IMR-90 (cell line): ENCODE measurements around the gene FLNA. TPM values are rescaled to one million over a fixed set of nuclear protein-coding genes. Genes with fewer than 3 reads are reported as not detected.

Experiments used
- ATAC-seq: fragments of 200-7000 bp; cut with Tn5 transposase; 2 replicates; pipeline ENCODE4 v1.9.1; 2020; ENCODE audit warnings: low read depth, mild to moderate bottlenecking, moderate library complexity
- BruUV-seq: library from RNA; stranded (reverse); fragments of 400-500 nt; replicated peaks from 2 replicates; lab custom pipeline; 2021; lab: Mats Ljungman, UMichigan
- CTCF ChIA-PET: fragments of 300-600 bp; formaldehyde crosslinking; extraction: SDS; loops from one replicate; lab custom pipeline; 2021; ENCODE audit warnings: antibody characterized with exemption; lab: Yijun Ruan, JAX
- POLR2A ChIA-PET: fragments of 300-600 bp; sonication (Branson Sonifier 250); formaldehyde crosslinking; loops from one replicate; lab custom pipeline; 2022; ENCODE audit warnings: antibody characterized with exemption; ENCODE audit not compliant: unreplicated experiment; lab: Charles Lee
- DNase-seq: peaks from one replicate; pipeline ENCODE4 v3.0.0; 2013
- H2AFZ ChIP-seq: replicated peaks from 2 replicates; pipeline ENCODE3; 2013; ENCODE audit warnings: low read length, mild to moderate bottlenecking; ENCODE audit not compliant: poor library complexity
- H2AK5ac ChIP-seq: 2 replicates; pipeline ENCODE4 v1.6.1; 2013; ENCODE audit warnings: low read depth, low read length, inconsistent platforms
- H2AK9ac ChIP-seq: replicated peaks from 2 replicates; pipeline ENCODE3; 2013; ENCODE audit warnings: mild to moderate bottlenecking, low read depth, low read length, moderate library complexity; ENCODE audit not compliant: poor library complexity
- H2BK120ac ChIP-seq: 2 replicates; pipeline ENCODE4 v1.6.1; 2013; ENCODE audit warnings: low read depth, low read length, inconsistent platforms
- H2BK15ac ChIP-seq: 3 replicates; pipeline ENCODE4 v1.6.1; 2013; ENCODE audit warnings: low read depth, low read length, inconsistent platforms
- H2BK20ac ChIP-seq: 2 replicates; pipeline ENCODE4 v1.6.1; 2013; ENCODE audit warnings: low read depth, mild to moderate bottlenecking, inconsistent platforms, low read length, moderate library complexity
- H2BK5ac ChIP-seq: 2 replicates; pipeline ENCODE4 v1.6.1; 2013; ENCODE audit warnings: mild to moderate bottlenecking, low read depth, low read length, inconsistent platforms; ENCODE audit not compliant: poor library complexity, severe bottlenecking
- H3K14ac ChIP-seq: replicated peaks from 2 replicates; pipeline ENCODE4 v1.6.1; 2013; ENCODE audit warnings: low read depth, low read length, inconsistent platforms
- H3K18ac ChIP-seq: 2 replicates; pipeline ENCODE4 v1.6.1; 2013; ENCODE audit warnings: low read depth, low read length, control low read depth
- H3K23ac ChIP-seq: 2 replicates; pipeline ENCODE4 v1.6.1; 2013; ENCODE audit warnings: low read depth, low read length, inconsistent platforms
- H3K27ac ChIP-seq: 2 replicates; pipeline ENCODE4 v1.5.1; 2013; ENCODE audit warnings: mild to moderate bottlenecking, control low read depth, low read length; ENCODE audit not compliant: insufficient read depth
- H3K27me3 ChIP-seq: 2 replicates; pipeline ENCODE4 v1.6.1; 2013; ENCODE audit warnings: low read length; ENCODE audit not compliant: control insufficient read depth, insufficient read depth
- H3K36me3 ChIP-seq: 2 replicates; pipeline ENCODE4 v1.6.1; 2013; ENCODE audit warnings: low read length, mixed read lengths; ENCODE audit not compliant: control insufficient read depth, insufficient read depth
- H3K4ac ChIP-seq: 2 replicates; pipeline ENCODE4 v1.6.1; 2013; ENCODE audit warnings: low read depth, low read length, inconsistent platforms
- H3K4me1 ChIP-seq: 2 replicates; pipeline ENCODE4 v1.6.1; 2013; ENCODE audit warnings: low read length, mixed read lengths; ENCODE audit not compliant: control insufficient read depth, insufficient read depth
- H3K4me2 ChIP-seq: 2 replicates; pipeline ENCODE4 v1.6.1; 2013; ENCODE audit warnings: low read depth, mild to moderate bottlenecking, control low read depth, low read length, moderate library complexity
- H3K4me3 ChIP-seq: 2 replicates; pipeline ENCODE4 v1.5.1; 2013; ENCODE audit warnings: low read depth, mild to moderate bottlenecking, control low read depth, low read length, moderate library complexity; ENCODE audit not compliant: insufficient read depth
- H3K56ac ChIP-seq: 2 replicates; pipeline ENCODE4 v1.6.1; 2013; ENCODE audit warnings: low read length, inconsistent platforms; ENCODE audit not compliant: insufficient read depth; ENCODE audit errors: extremely low read depth
- H3K79me1 ChIP-seq, 2 experiments: 2 replicates each; pipeline ENCODE4 v1.6.1; 2013; ENCODE audit warnings: low read length in 2 of 2, inconsistent platforms in 1 of 2, low read depth in 1 of 2
- H3K9ac ChIP-seq: 2 replicates; pipeline ENCODE4 v1.6.1; 2013; ENCODE audit warnings: low read depth, low read length, control low read depth
- H3K9me1 ChIP-seq: 2 replicates; pipeline ENCODE4 v1.6.1; 2013; ENCODE audit warnings: low read length, inconsistent platforms; ENCODE audit not compliant: insufficient read depth
- H3K9me3 ChIP-seq: 2 replicates; pipeline ENCODE4 v1.6.1; 2013; ENCODE audit warnings: low read length; ENCODE audit not compliant: control insufficient read depth, insufficient read depth
- H4K20me1 ChIP-seq: 2 replicates; pipeline ENCODE4 v1.6.1; 2013; ENCODE audit warnings: low read length, inconsistent platforms; ENCODE audit not compliant: insufficient read depth
- H4K5ac ChIP-seq: 2 replicates; pipeline ENCODE4 v1.6.1; 2013; ENCODE audit warnings: mild to moderate bottlenecking, low read depth, low read length, control low read depth
- H4K8ac ChIP-seq, 2 experiments: 2 replicates each; pipeline ENCODE4 v1.6.1; 2013; ENCODE audit warnings: low read depth in 2 of 2, low read length in 2 of 2, control low read depth in 1 of 2, inconsistent platforms in 1 of 2
- H4K91ac ChIP-seq: 2 replicates; pipeline ENCODE4 v1.6.1; 2013; ENCODE audit warnings: low read depth, low read length, inconsistent platforms; ENCODE audit not compliant: insufficient read depth
- BHLHE40 ChIP-seq: fragments of 150-350 bp; IDR thresholded peaks from 2 replicates; pipeline ENCODE4 v1.6.1; 2016; ENCODE audit warnings: mild to moderate bottlenecking, low read depth, low read length
- CEBPB ChIP-seq: IDR thresholded peaks from 2 replicates; pipeline ENCODE4 v1.6.1; 2012; ENCODE audit warnings: low read depth, low read length, improper control_type of control experiment
- CTCF ChIP-seq: conservative IDR thresholded peaks from 2 replicates; pipeline ENCODE4 v1.5.1; 2012; ENCODE audit warnings: mild to moderate bottlenecking, low read depth, low read length, improper control_type of control experiment
- ELK1 ChIP-seq: fragments of 150-350 bp; IDR thresholded peaks from 2 replicates; pipeline ENCODE4 v1.6.1; 2016; ENCODE audit warnings: low read depth, mild to moderate bottlenecking, low read length, moderate library complexity, borderline replicate concordance
- MAFK ChIP-seq: IDR thresholded peaks from 2 replicates; pipeline ENCODE4 v1.6.1; 2012; ENCODE audit warnings: low read depth, low read length, improper control_type of control experiment
- NFE2L2 ChIP-seq: fragments of 150-350 bp; IDR thresholded peaks from 2 replicates; pipeline ENCODE4 v1.6.1; 2016; ENCODE audit warnings: low read depth, mild to moderate bottlenecking, low read length
- RAD21 ChIP-seq: IDR thresholded peaks from 2 replicates; pipeline ENCODE4 v1.6.1; 2012; ENCODE audit warnings: low read length, improper control_type of control experiment
- SMC3 ChIP-seq: fragments of 150-350 bp; IDR thresholded peaks from 2 replicates; pipeline ENCODE4 v1.6.1; 2016; ENCODE audit warnings: low read depth, mild to moderate bottlenecking, antibody characterized with exemption, low read length, moderate library complexity
- USF2 ChIP-seq: fragments of 150-350 bp; IDR thresholded peaks from 2 replicates; pipeline ENCODE4 v1.6.1; 2017; ENCODE audit warnings: mild to moderate bottlenecking, antibody characterized with exemption, low read length, low read depth
- WGBS, 2 experiments: methylation state at CpG; one replicate each; pipeline versions ENCODE4 v1.1.5 to v1.1.7; 2013; ENCODE audit warnings: missing lambda C conversion rate in 2 of 2; ENCODE audit not compliant: insufficient read length in 1 of 2; ENCODE audit errors: extremely low coverage in 2 of 2; 5-methylcytosine and 5-hydroxymethylcytosine counted together
- dilution Hi-C: fragments of 300-500 bp; cut with HindIII; formaldehyde crosslinking; loops from one replicate; pipeline ENCODE4 v1.14.3; 2018; ENCODE audit warnings: low sequenced_read_pairs; ENCODE audit not compliant: unreplicated experiment
- in situ Hi-C: fragments of 300-500 bp; cut with MboI; formaldehyde crosslinking; loops from 3 replicates; pipeline ENCODE4 v1.14.3; 2019; ENCODE audit warnings: low sequenced_read_pairs, inconsistent platforms, mixed read lengths
- intact Hi-C: fragments of 100-400 bp; cut with micrococcal nuclease; formaldehyde crosslinking; loops from 2 replicates; pipeline ENCODE4 v1.10.0; 2022
- polyA plus RNA-seq, 3 experiments: library from polyadenylated mRNA; depleted of rRNA; stranded (reverse); fragments of >200 nt; gene quantifications; 2 replicates each; pipeline ENCODE4 v1.2.3, GENCODE V29; 2012; ENCODE audit warnings: low replicate concordance in 1 of 3
- total RNA-seq: library from RNA; depleted of rRNA; stranded (reverse); fragments of >200 nt; gene quantifications from 2 replicates; pipeline ENCODE4 v1.2.3, GENCODE V29; 2012

The FLNA gene
- total and polyA plus RNA-seq, 2 of the 4 experiments (the other 2 are of a cell fraction): 1,356 to 1,357 TPM

GRCh38 chrX:154349979-154350378, 24.5 kb downstream of the FLNA start:
- no peak overlapping the region for H3K23ac ChIP-seq
- 78% methylated on average over 8 of the region's 15 CpGs; no CpG with 5 or more reads in 1 of the 2 experiments for whole genome bisulfite sequencing, 2 experiments
- POLR2A ChIA-PET: no interaction called here

More at GRCh38 chrX:154349979-154350378, 24.5 kb downstream of the FLNA start:
- in situ Hi-C loops: no loop called here
- Histone ChIP-seq H2BK120ac (no peak overlapping the region), H3K4me3 (no peak overlapping the region), H4K91ac (no peak overlapping the region), H4K20me1 (peaks cover 79% of the 10 kb centered on the region), H3K4ac (no peak overlapping the region), H3K79me1 (peaks cover 3 to 32% of the 10 kb centered on the region in 2 experiments; a peak in 3 of 4 replicates), H4K5ac (no peak overlapping the region), H3K56ac (no peak overlapping the region), H3K27me3 (no peaks in the 10 kb centered on the region), H3K4me2 (no peak overlapping the region), H3K18ac (no peak overlapping the region), H2BK20ac (no peak overlapping the region), H3K4me1 (no peaks in the 10 kb centered on the region), H2BK5ac (no peak overlapping the region), H2AK5ac (no peak overlapping the region), H4K8ac (no peak overlapping the region), H2AK9ac (peak overlapping the region; percentile 63), H2AFZ (peak overlapping the region; percentile 32), H3K9me3 (no peaks in the 10 kb centered on the region; the same call in 1 of the 2 replicates), H3K9ac (no peak overlapping the region), H3K27ac (no peak overlapping the region), H3K9me1 (no peaks in the 10 kb centered on the region), H2BK15ac (no peak overlapping the region), H3K14ac (no peak overlapping the region), H3K36me3 (peaks cover 70% of the 10 kb centered on the region)
- no peak for TF ChIP-seq MAFK
- TF ChIP-seq RAD21: no peak
- no peak for TF ChIP-seq CTCF
- no peak for TF ChIP-seq CEBPB
- no peak for TF ChIP-seq BHLHE40
- TF ChIP-seq SMC3: no peak
- TF ChIP-seq NFE2L2: no peak
- no peak for TF ChIP-seq ELK1
- no peak for TF ChIP-seq USF2
- CTCF ChIA-PET: no interaction called here
- ATAC-seq (no peak), DNase-seq (no peak)
- dilution Hi-C loops: no loop called here
- intact Hi-C loops: no loop called here
- no TSS peak for BruUV-seq
